BLaER1 treated with 17β-estradiol and CSF1 and Interleukin-3, amounts not matched to agents 10 nM and 100 nM (cell line): ENCODE results near the gene GNAQ.

Source experiments
- H3K27ac ChIP-seq, 11 experiments: shearing (Covaris generic); formaldehyde crosslinking; 2 replicates each; pipeline ENCODE4 v1.8.1; 2022
- H3K27me3 ChIP-seq, 11 experiments: shearing (Covaris generic); formaldehyde crosslinking; 2 replicates each; pipeline ENCODE4 v1.8.1; 2022
- H3K36me3 ChIP-seq, 11 experiments: shearing (Covaris generic); formaldehyde crosslinking; 2 replicates each; pipeline ENCODE4 v1.8.1; 2022
- H3K4me1 ChIP-seq, 10 experiments: shearing (Covaris generic); formaldehyde crosslinking; 2 replicates each; pipeline ENCODE4 v1.8.1; 2022
- H3K4me2 ChIP-seq, 11 experiments: shearing (Covaris generic); formaldehyde crosslinking; 2 replicates each; pipeline ENCODE4 v1.8.1; 2022
- H3K4me3 ChIP-seq, 10 experiments: shearing (Covaris generic); formaldehyde crosslinking; 2 replicates each; pipeline ENCODE4 v1.8.1; 2022
- H3K9ac ChIP-seq, 11 experiments: shearing (Covaris generic); formaldehyde crosslinking; 2 replicates each; pipeline ENCODE4 v1.8.1; 2022
- H3K9me3 ChIP-seq, 11 experiments: shearing (Covaris generic); formaldehyde crosslinking; replicated peaks in 1 of 11; 2 replicates each; pipeline ENCODE4 v1.8.1; 2022
- H4K20me1 ChIP-seq, 11 experiments: shearing (Covaris generic); formaldehyde crosslinking; 2 replicates each; pipeline ENCODE4 v1.8.1; 2022
- Cebpa-rat ChIP-seq, 11 experiments: shearing (Covaris generic); IDR thresholded peaks; 2 replicates each; pipeline ENCODE4 v1.8.1; 2022

Gene GNAQ

DNA sequence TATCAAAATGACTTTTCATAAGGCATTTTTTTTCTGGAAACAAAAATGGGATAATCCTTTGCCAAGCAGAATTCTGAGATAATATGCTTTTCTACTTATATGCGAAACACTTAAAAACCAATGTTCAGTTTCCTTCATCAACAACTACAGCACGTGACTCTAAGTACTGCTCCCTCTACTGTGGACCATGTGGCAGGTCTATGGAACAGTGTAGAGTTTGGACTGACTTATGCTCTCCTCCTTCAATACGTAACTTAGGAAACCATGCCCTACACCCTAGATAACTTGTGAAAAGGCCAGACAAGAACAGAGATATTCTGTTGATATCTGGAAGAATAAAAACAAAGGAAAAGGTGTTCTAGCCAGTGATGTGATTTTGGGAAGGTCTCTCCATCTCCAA lies 272.2 kb downstream of the GNAQ start:
- H3K9me3 ChIP-seq, result peaks cover 13 to 26% (median 15%) of the 10 kb centered on the region in 11 experiments; a peak in 20 of 22 replicates
- no peak overlapping the region for H3K4me3 ChIP-seq
- no peaks in the 10 kb centered on the region for H3K27me3 ChIP-seq
- H3K4me2 ChIP-seq, result no peak overlapping the region
- H3K27ac ChIP-seq, result no peak overlapping the region
- no peak overlapping the region for H3K9ac ChIP-seq
- no peak for TF ChIP-seq Cebpa-rat (IDR thresholded peaks at IDR 0.05)
- H3K4me1 ChIP-seq, result no peaks in the 10 kb centered on the region
- peaks cover 0 to 51% (median 7%) of the 10 kb centered on the region in 11 experiments; a peak in 15 of 22 replicates for H3K36me3 ChIP-seq
- H4K20me1 ChIP-seq, result peaks cover 0 to 24% (median 0%) of the 10 kb centered on the region in 11 experiments; a peak in 3 of 22 replicates

DNA sequence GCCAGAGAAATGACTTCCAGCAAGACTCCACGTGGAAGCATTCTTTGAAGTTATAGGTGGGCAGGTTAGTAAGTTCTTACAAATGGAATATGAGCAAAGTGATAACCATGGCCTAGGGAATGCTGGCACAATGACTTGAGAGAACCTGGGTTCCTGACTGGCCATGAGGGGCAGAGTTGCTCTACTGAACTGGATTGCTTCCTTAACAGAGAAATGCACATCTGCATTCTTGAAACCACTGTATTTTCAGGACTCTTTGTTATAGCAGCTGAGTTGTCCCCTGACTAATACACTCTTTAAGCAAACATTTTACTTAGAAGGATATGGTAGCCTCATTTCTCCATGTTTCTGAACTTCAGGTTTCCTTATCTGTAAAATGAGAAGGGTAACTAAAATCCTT lies 275.2 kb downstream of the GNAQ start:
- H4K20me1 ChIP-seq, result peaks cover 0 to 54% (median 0%) of the 10 kb centered on the region in 11 experiments; a peak in 5 of 22 replicates
- H3K4me2 ChIP-seq, result no peak overlapping the region
- TF ChIP-seq Cebpa-rat (IDR thresholded peaks at IDR 0.05), result no peak

DNA sequence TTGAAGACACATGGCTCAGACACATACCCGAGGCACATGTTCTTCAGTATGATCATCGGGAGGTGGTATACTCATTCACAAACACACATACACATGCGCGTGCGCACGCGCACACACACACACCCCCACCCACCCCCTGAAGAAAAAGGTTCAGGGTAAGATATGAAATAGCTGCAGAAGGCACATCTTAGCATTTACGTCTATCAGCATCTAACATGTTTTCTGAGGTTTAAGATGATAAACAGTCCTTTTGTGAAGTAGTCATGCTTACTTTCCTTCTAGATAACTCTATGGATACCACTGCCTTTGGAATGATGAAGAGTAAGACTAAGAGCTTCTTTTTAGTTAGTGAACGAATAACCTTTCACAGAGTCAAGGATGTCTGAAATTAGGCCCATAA lies 278.4 kb downstream of the GNAQ start:
- Histone ChIP-seq H3K36me3 (peaks cover 0 to 68% (median 7%) of the 10 kb centered on the region in 11 experiments; a peak in 14 of 22 replicates), H3K9ac (no peak overlapping the region), H3K4me3 (no peak overlapping the region), H4K20me1 (peaks cover 0 to 80% (median 0%) of the 10 kb centered on the region in 11 experiments; a peak in 6 of 22 replicates), H3K4me1 (no peaks in the 10 kb centered on the region), H3K27ac (no peak overlapping the region), H3K27me3 (no peaks in the 10 kb centered on the region), H3K9me3 (peaks cover 0 to 11% (median 0%) of the 10 kb centered on the region in 11 experiments; a peak in 3 of 22 replicates), H3K4me2 (no peak overlapping the region)
- TF ChIP-seq Cebpa-rat (IDR thresholded peaks at IDR 0.05), result no peak

More for the DNA sequence above, 275.2 kb downstream of the GNAQ start:
- Histone ChIP-seq H3K27ac (no peak overlapping the region), H3K4me1 (no peaks in the 10 kb centered on the region), H3K4me3 (no peak overlapping the region), H3K36me3 (peaks cover 0 to 44% (median 7%) of the 10 kb centered on the region in 11 experiments; a peak in 13 of 22 replicates), H3K27me3 (no peaks in the 10 kb centered on the region), H3K9me3 (peaks cover 0 to 11% (median 0%) of the 10 kb centered on the region in 11 experiments; a peak in 4 of 22 replicates), H3K9ac (no peak overlapping the region)

DNA sequence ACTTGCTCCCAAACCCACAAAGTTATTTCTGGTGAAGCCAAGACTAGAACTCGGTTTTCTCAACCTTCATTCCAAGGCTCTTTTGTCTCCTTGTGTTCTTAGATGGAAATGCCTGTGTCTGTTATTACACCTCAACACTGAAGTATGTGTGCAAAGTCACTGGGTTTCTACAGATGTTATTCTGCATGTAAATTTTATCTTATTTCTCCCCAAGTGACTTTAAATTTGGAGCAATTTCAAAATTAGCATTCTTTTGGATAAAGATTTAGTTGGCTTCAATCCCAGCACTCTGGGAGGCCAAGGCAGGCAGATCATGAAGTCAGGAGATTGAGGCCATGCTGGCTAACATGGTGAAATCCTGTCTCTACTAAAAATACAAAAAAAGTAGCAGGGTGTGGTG lies 279.1 kb downstream of the GNAQ start:
- H3K27ac ChIP-seq, result peak overlapping the region in 1 of 11 experiments; percentile 45; a peak in 1 of 22 replicates
- peaks cover 0 to 69% (median 7%) of the 10 kb centered on the region in 11 experiments; a peak in 14 of 22 replicates for H3K36me3 ChIP-seq
- peaks cover 0 to 84% (median 0%) of the 10 kb centered on the region in 11 experiments; a peak in 6 of 22 replicates for H4K20me1 ChIP-seq
- H3K4me2 ChIP-seq, result no peak overlapping the region
- TF ChIP-seq Cebpa-rat (IDR thresholded peaks at IDR 0.05), result no peak
- H3K9me3 ChIP-seq, result peaks cover 0 to 11% (median 0%) of the 10 kb centered on the region in 11 experiments; a peak in 3 of 22 replicates
- H3K9ac ChIP-seq, result no peak overlapping the region
- H3K4me1 ChIP-seq, result no peaks in the 10 kb centered on the region
- no peak overlapping the region for H3K4me3 ChIP-seq
- H3K27me3 ChIP-seq, result no peaks in the 10 kb centered on the region

DNA sequence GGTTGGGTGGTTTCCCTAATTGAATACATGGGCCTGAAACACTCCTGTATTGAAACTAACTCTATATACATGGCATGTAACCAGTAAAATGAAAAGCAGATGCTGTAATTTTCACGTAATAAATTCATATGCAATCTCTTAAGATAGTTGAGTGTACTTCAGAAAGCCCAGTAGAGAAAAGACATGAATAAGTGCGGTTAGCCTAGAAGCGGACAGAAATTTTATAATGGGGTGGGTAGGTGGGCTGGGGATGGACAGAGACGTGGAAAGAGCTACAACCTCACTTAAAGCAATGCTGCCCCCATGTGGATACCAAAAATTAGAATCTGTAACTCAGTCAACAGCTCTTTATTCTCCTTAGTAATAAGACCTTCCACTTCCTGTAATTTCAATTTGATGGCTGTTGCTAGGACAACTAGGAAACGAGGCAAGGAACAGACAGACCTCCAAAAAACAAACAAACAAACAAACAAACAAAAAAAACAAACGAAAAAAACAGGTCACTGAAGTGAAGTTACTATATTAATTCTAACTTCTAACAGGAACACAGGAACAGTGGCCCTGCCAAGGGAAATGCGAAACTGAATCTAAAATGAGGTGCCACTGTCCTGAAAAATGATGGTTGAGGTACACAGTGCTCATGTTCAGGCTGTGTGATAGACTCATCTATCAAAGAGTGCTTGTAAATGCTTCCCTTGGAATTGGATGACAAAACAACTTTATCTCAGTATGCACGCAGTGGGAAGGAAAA lies 280.1 kb downstream of the GNAQ start:
- Histone ChIP-seq H3K9me3 (peaks cover 0 to 8% (median 0%) of the 10 kb centered on the region in 11 experiments; a peak in 3 of 22 replicates), H3K27me3 (no peaks in the 10 kb centered on the region), H3K9ac (0 out of 22 replicates have a peak overlapping the region, but pooled peaks of 1 of the 11 experiments have one; percentile 22), H3K36me3 (peaks cover 0 to 68% (median 6%) of the 10 kb centered on the region in 11 experiments; a peak in 14 of 22 replicates), H3K4me2 (no peak overlapping the region), H4K20me1 (peaks cover 0 to 85% (median 0%) of the 10 kb centered on the region in 11 experiments; a peak in 6 of 22 replicates), H3K4me1 (no peaks in the 10 kb centered on the region), H3K27ac (peak overlapping the region in 1 of 11 experiments; percentile 45; a peak in 2 of 22 replicates), H3K4me3 (no peak overlapping the region)
- TF ChIP-seq Cebpa-rat (IDR thresholded peaks at IDR 0.05), result no peak

DNA sequence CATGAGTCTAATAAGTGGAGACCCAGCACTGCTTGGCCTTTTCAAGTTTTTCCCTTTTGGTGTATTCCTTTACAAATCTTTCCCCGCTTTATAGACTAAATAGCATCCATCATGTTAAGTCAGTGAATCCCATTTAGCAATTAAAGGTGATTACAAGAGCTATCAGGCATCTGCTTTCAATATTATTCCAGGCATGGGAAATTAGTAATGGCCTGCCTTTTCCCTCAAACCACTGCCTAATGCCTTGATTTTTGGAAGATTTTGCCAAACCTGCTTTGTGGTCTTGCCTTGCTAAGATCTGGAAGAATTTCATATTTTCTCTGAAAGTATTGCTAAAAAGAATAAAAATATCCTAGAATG lies 280.6 kb downstream of the GNAQ start:
- peaks cover 0 to 62% (median 4%) of the 10 kb centered on the region in 11 experiments; a peak in 10 of 22 replicates for H3K36me3 ChIP-seq
- H3K9ac ChIP-seq, result no peak overlapping the region
- H3K9me3 ChIP-seq, result peaks cover 0 to 3% (median 0%) of the 10 kb centered on the region in 11 experiments; a peak in 2 of 22 replicates
- no peaks in the 10 kb centered on the region for H3K4me1 ChIP-seq
- H4K20me1 ChIP-seq, result peaks cover 0 to 89% (median 0%) of the 10 kb centered on the region in 11 experiments; a peak in 6 of 22 replicates
- no peak overlapping the region for H3K4me2 ChIP-seq
- no peak for TF ChIP-seq Cebpa-rat (IDR thresholded peaks at IDR 0.05)
- no peaks in the 10 kb centered on the region for H3K27me3 ChIP-seq
- no peak overlapping the region for H3K4me3 ChIP-seq
- no peak overlapping the region for H3K27ac ChIP-seq

DNA sequence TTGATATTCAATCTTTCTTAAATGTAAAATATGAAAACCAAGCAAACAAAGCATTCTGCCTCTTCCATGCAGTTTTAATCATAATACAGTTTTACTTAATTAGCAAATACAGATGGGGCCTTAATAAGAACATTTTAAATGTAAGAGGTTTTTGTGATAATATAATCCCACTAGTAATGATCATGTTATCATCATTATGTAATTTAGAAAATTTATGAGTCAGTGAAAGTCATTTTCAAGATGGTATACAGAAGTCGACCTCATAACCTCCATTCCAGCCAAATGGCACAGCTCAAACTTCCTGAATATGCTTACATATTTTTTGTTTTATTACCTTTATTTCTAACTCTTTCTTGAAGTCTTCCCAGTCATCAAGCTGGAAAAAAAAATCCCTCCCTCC lies 281.3 kb downstream of the GNAQ start:
- Histone ChIP-seq H3K9ac (no peak overlapping the region), H4K20me1 (peaks cover 0 to 93% (median 0%) of the 10 kb centered on the region in 11 experiments; a peak in 6 of 22 replicates), H3K36me3 (peaks cover 0 to 55% (median 0%) of the 10 kb centered on the region in 11 experiments; a peak in 7 of 22 replicates), H3K27me3 (no peaks in the 10 kb centered on the region), H3K4me1 (no peaks in the 10 kb centered on the region), H3K4me2 (no peak overlapping the region), H3K27ac (no peak overlapping the region), H3K9me3 (no peaks in the 10 kb centered on the region), H3K4me3 (no peak overlapping the region)
- TF ChIP-seq Cebpa-rat (IDR thresholded peaks at IDR 0.05), result no peak

DNA sequence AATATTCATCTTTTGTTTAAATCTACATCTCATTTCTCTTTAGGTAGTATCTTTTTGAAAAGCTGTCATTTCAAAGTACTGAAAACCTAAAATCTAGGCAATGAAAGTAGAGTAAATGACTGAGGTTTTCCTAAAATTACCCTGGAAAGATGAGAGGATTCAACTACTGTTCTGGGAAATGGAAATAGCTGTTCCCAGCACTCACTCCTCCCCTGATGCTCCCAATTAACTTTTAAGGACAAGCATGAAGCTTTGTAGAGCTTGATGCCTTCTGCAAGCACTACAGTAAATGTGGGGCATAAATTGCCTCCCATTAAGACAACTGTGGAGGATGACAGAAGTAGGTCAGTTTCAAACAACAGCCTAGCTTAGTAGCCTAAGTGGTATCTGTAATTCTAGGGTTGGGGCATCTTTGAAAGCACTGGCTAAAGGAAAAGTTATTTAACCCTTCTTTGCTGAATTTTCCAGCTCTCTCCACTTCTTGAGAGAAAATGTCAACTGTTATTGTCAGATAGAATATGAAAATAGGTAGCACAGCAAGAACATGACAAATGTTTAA lies 283.3 kb downstream of the GNAQ start:
- no peaks in the 10 kb centered on the region for H3K4me1 ChIP-seq
- no peak overlapping the region for H3K4me3 ChIP-seq
- peaks cover 0 to 93% (median 0%) of the 10 kb centered on the region in 11 experiments; a peak in 7 of 22 replicates for H4K20me1 ChIP-seq
- peaks cover 0 to 51% (median 0%) of the 10 kb centered on the region in 11 experiments; a peak in 7 of 22 replicates for H3K36me3 ChIP-seq
- no peak overlapping the region for H3K27ac ChIP-seq
- H3K9ac ChIP-seq, result no peak overlapping the region
- TF ChIP-seq Cebpa-rat (IDR thresholded peaks at IDR 0.05), result no peak
- no peak overlapping the region for H3K4me2 ChIP-seq
- H3K9me3 ChIP-seq, result no peaks in the 10 kb centered on the region
- H3K27me3 ChIP-seq, result no peaks in the 10 kb centered on the region

DNA sequence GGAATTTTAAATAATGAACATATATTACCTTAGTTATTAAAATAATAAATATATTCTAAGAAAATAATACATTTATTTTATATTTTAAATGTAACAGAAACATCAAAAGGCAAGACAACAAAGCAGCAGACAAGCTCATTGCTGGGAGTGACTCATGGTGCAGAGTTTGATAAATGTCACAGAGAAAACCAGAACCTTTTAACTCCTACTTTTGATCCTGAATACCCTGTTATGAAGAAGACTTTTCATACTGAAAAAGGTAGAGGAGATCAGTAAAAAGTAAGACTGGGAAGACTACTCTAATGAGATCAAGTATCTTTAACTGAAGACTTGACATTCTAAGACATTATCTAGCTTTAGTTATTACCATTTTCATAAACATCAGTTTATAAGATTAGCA lies 284.4 kb downstream of the GNAQ start:
- Histone ChIP-seq H3K36me3 (peaks cover 0 to 59% (median 0%) of the 10 kb centered on the region in 11 experiments; a peak in 7 of 22 replicates), H3K27me3 (no peaks in the 10 kb centered on the region), H3K9ac (no peak overlapping the region), H3K4me3 (no peak overlapping the region), H3K27ac (no peak overlapping the region), H3K4me1 (no peaks in the 10 kb centered on the region), H3K9me3 (no peaks in the 10 kb centered on the region), H4K20me1 (peaks cover 0 to 92% (median 0%) of the 10 kb centered on the region in 11 experiments; a peak in 7 of 22 replicates), H3K4me2 (no peak overlapping the region)
- no peak for TF ChIP-seq Cebpa-rat (IDR thresholded peaks at IDR 0.05)
